ENCODE data around the gene GABRB1. TPM values are rescaled to one million over a fixed set of nuclear protein-coding genes. Genes with fewer than 3 reads are reported as not detected.

The GABRB1 gene
- total RNA-seq, 4 donors from 2014 or later: not detected

DNA sequence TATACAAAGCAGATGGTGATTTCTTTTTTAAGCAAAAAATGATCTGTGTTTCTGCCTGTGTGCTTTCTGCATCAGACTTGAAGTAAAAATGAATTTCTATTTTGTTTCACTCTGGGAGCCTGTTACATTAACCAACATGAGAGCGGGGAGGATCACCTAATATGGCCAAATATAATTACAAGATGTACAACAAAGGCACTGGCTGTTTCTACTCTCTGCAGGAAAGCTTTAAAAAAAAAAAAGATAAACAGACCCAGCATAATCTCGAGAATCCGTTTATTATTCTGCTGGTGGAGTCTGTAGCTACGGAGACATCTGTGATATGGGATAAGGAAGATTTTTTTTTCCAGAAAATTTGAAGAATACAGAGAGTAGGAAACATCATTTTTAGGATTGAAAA, 328.5 kb downstream of the GABRB1 start:
- Histone ChIP-seq H3K4me1 (no peaks in the 10 kb centered on the region), H3K4me3 (no peak overlapping the region), H3K27ac (no peak overlapping the region), H3K36me3 (no peaks in the 10 kb centered on the region), H3K9me3 (no peaks in the 10 kb centered on the region), H3K27me3 (no peaks in the 10 kb centered on the region)
- TF ChIP-seq EP300 (IDR thresholded peaks at IDR 0.05): no peak
- 13 to 32% methylated on average over 4 of the region's 4 CpGs for WGBS, 2 donors (ENCODE audit: low coverage in 1 of 2)
- ATAC-seq: no peak

- TF ChIP-seq CTCF (IDR thresholded peaks at IDR 0.05): no peak
- TF ChIP-seq EP300 (IDR thresholded peaks at IDR 0.05): no peak
- no peak for TF ChIP-seq POLR2A (IDR thresholded peaks at IDR 0.05)
- Histone ChIP-seq H3K36me3 (no peaks in the 10 kb centered on the region), H3K4me1 (no peaks in the 10 kb centered on the region), H3K9me3 (no peaks in the 10 kb centered on the region), H3K27me3 (no peaks in the 10 kb centered on the region), H3K27ac (no peak overlapping the region), H3K4me3 (no peak overlapping the region)
- WGBS, 2 donors (ENCODE audit: low coverage in 1 of 2): 62 to 100% methylated on average over 1 to 2 of the region's 2 CpGs
- no peak for ATAC-seq
Observed at GRCh38 chr4:47367761-47368160, 336.4 kb downstream of the GABRB1 start.

DNA sequence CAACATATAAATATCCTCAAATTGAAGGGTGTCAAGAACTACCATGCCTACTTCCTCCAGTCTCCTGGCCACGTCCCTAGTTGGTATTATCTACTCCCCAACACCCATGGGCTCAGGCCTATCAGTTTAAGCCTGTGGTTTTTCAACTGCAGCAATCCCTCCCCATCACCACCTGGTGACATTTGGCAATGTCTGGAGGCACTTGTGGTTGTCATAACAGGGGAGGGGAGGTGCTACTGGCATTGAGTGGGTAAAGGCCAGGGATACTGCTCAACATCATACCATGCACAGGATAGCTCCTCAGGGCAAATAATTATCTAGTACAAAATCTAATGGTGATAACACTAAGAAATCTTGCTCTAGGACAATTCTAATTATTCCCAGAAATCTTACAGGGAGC, 336.8 kb downstream of the GABRB1 start:
- H3K36me3 ChIP-seq: no peaks in the 10 kb centered on the region
- WGBS, 2 donors (ENCODE audit: low coverage in 1 of 2): 70% methylated on average over 1 of the region's 1 CpG; no CpG with 5 or more reads in 1 of the 2 donors
- no peaks in the 10 kb centered on the region for H3K27me3 ChIP-seq
- no peaks in the 10 kb centered on the region for H3K9me3 ChIP-seq
- ATAC-seq: no peak
- no peak overlapping the region for H3K4me3 ChIP-seq
- no peak for TF ChIP-seq POLR2A (IDR thresholded peaks at IDR 0.05)
- TF ChIP-seq CTCF (IDR thresholded peaks at IDR 0.05): no peak
- TF ChIP-seq POLR2AphosphoS5 (IDR thresholded peaks at IDR 0.05): no peak
- TF ChIP-seq EP300 (IDR thresholded peaks at IDR 0.05): no peak
- H3K4me1 ChIP-seq: no peaks in the 10 kb centered on the region
- no peak overlapping the region for H3K27ac ChIP-seq

DNA sequence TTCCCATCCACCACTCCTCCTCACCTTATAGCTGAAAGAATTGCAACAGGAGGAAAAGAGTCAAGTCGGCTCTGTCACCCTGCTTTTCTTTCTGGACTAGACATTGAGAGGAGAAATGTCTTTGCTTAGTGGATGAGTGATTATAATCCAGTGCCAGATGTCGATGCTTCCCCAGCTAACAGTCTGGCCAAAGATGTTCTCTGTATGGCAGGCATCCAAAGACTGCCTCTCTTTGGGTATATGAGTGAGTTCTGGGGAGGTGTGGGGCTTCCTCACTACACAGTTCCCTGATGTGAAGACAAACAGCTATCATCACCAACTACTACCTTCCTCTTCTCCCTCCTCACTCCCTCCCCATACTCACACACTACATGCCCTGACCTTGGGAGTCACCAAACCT, 341.2 kb downstream of the GABRB1 start:
- Histone ChIP-seq H3K27me3 (no peaks in the 10 kb centered on the region), H3K9me3 (no peaks in the 10 kb centered on the region), H3K4me3 (no peak overlapping the region), H3K36me3 (no peaks in the 10 kb centered on the region), H3K27ac (no peak overlapping the region), H3K4me1 (no peaks in the 10 kb centered on the region)
- TF ChIP-seq POLR2AphosphoS5 (IDR thresholded peaks at IDR 0.05): no peak
- no peak for ATAC-seq
- WGBS, 2 donors (ENCODE audit: low coverage in 1 of 2): 17 to 39% methylated on average over 1 to 2 of the region's 2 CpGs

- TF ChIP-seq EP300 (IDR thresholded peaks at IDR 0.05) (no peak), POLR2A (IDR thresholded peaks at IDR 0.05) (no peak), POLR2AphosphoS5 (IDR thresholded peaks at IDR 0.05) (no peak), CTCF (IDR thresholded peaks at IDR 0.05) (no peak)
- H3K9me3 ChIP-seq: no peaks in the 10 kb centered on the region
- no peaks in the 10 kb centered on the region for H3K4me1 ChIP-seq
- no peak for ATAC-seq
- no peak overlapping the region for H3K4me3 ChIP-seq
- H3K27me3 ChIP-seq: no peaks in the 10 kb centered on the region
- no peaks in the 10 kb centered on the region for H3K36me3 ChIP-seq
- no peak overlapping the region for H3K27ac ChIP-seq
Observed at GRCh38 chr4:47373174-47373573, 341.8 kb downstream of the GABRB1 start.

GRCh38 chr4:47373709-47374108, 342.3 kb downstream of the GABRB1 start:
- TF ChIP-seq CTCF (IDR thresholded peaks at IDR 0.05): no peak
- TF ChIP-seq EP300 (IDR thresholded peaks at IDR 0.05): no peak
- TF ChIP-seq POLR2AphosphoS5 (IDR thresholded peaks at IDR 0.05): no peak
- TF ChIP-seq POLR2A (IDR thresholded peaks at IDR 0.05): no peak
- no peaks in the 10 kb centered on the region for H3K4me1 ChIP-seq
- ATAC-seq: no peak
- no peaks in the 10 kb centered on the region for H3K36me3 ChIP-seq
- no peak overlapping the region for H3K27ac ChIP-seq
- 89 to 92% methylated on average over 2 to 3 of the region's 3 CpGs for WGBS, 2 donors (ENCODE audit: low coverage in 1 of 2)
- no peaks in the 10 kb centered on the region for H3K27me3 ChIP-seq
- no peak overlapping the region for H3K4me3 ChIP-seq
- H3K9me3 ChIP-seq: no peaks in the 10 kb centered on the region
